Thyroid gland (tissue), 4 donors: Measurements from ENCODE around the gene HNRNPF. TPM values are rescaled to one million over a fixed set of nuclear protein-coding genes. Genes with fewer than 3 reads are reported as not detected.
A peak's percentile ranks its signal among the peaks of the same experiment; 100 is the strongest.
"Not testable (repeated sequence)": the region's sequence is repeated elsewhere in the genome, so short reads cannot be mapped to it uniquely, and the experiment has no call there.

Source experiments
- DNase-seq, 2 donors: peaks; one replicate each; pipeline ENCODE4 v3.0.0-alpha.2; 2019
- H3K27ac ChIP-seq, 3 donors: fragments of 200-600 bp; sonication (generic); 1 replicate in 2 of 3; 2 replicates in 1 of 3; pipeline ENCODE4 v1.5.1; 2016 to 2019; ENCODE audit warnings: mild to moderate bottlenecking in 1 of 3, moderate library complexity in 1 of 3
- H3K27me3 ChIP-seq: fragments of 200-600 bp; sonication (generic); one replicate; pipeline ENCODE4 v1.5.1; 2019
- H3K36me3 ChIP-seq, 2 donors: fragments of 200-600 bp; sonication (generic); one replicate each; pipeline ENCODE4 v1.5.1; 2016 to 2019
- H3K4me1 ChIP-seq, 2 donors: fragments of 200-600 bp; sonication (generic); one replicate each; pipeline ENCODE4 v1.5.1; 2017 to 2019
- H3K4me3 ChIP-seq, 3 donors: fragments of 200-600 bp; sonication (generic); replicated peaks in 1 of 3; 1 replicate in 2 of 3; 2 replicates in 1 of 3; pipeline ENCODE4 v1.5.1; 2016; ENCODE audit warnings: mild to moderate bottlenecking in 1 of 3
- H3K9me3 ChIP-seq: fragments of 200-600 bp; sonication (generic); one replicate; pipeline ENCODE4 v1.5.1; 2017
- CTCF ChIP-seq, 6 experiments: fragments of 200-600 bp in 3 of 6; fragments of 450-650 bp in 3 of 6; sonication (generic) in 3 of 6; IDR thresholded peaks; one replicate each; pipeline ENCODE4 v1.5.1; 2016 to 2019; ENCODE audit warnings: antibody characterized with exemption in 6 of 6, mild to moderate bottlenecking in 2 of 6, inconsistent platforms in 1 of 6, moderate library complexity in 1 of 6
- POLR2A ChIP-seq, 2 donors: fragments of 450-650 bp; IDR thresholded peaks; one replicate each; pipeline ENCODE4 v1.6.1; 2017; ENCODE audit warnings: antibody characterized with exemption in 2 of 2, mild to moderate bottlenecking in 2 of 2, moderate library complexity in 1 of 2
- WGBS, 2 donors: methylation state at CpG; one replicate each; pipeline ENCODE4 v1.1.5; 2017; 5-methylcytosine and 5-hydroxymethylcytosine counted together
- intact Hi-C: fragments of 100-400 bp; cut with DNase I; formaldehyde crosslinking; loops from one replicate; pipeline ENCODE4 v1.15.1; 2023
- total RNA-seq, 4 donors: library from RNA; depleted of rRNA; stranded (reverse); fragments of >200 nt; gene quantifications; one replicate each; pipeline ENCODE4 v1.2.3, GENCODE V29; 2016

HNRNPF gene
- 100 to 1,000 TPM; 148 to 158 (median 155) TPM for total RNA-seq

GRCh38 chr10:43408710-43409384 lies at the start of gene HNRNPF:
Gene HNRNPF (minus strand): TSS chr10:43409186. CDS start chr10:43387884, 21,302 bp downstream.
- TF ChIP-seq CTCF (IDR thresholded peaks at IDR 0.05) (no peak), POLR2A (IDR thresholded peaks at IDR 0.05) (peak; percentile 89 to 98)
- intact Hi-C loops, result no loop called here
- H3K27ac ChIP-seq, result peak within 1 kb of the TSS; percentile 96 to 99 (median 98)
- no peaks in the 10 kb centered on the region for H3K27me3 ChIP-seq
- DNase-seq, result peak; percentile 94 to 95
- no peaks in the 10 kb centered on the region for H3K36me3 ChIP-seq
- peak within 1 kb of the TSS; percentile 58 to 72 (median 67) for H3K4me3 ChIP-seq
- WGBS, 2 donors, result 0 to 1% methylated on average over 33 to 38 of the region's 68 CpGs
- H3K9me3 ChIP-seq, result no peaks in the 10 kb centered on the region
- H3K4me1 ChIP-seq, result peaks cover 21 to 29% of the 10 kb centered on the region in 2 donors

GRCh38 chr10:43458227-43458626 lies 49.2 kb upstream of the HNRNPF start:
- Histone ChIP-seq H3K9me3 (no peaks in the 10 kb centered on the region), H3K4me1 (peaks cover 14 to 17% of the 10 kb centered on the region in 2 donors), H3K27ac (no peak overlapping the region), H3K36me3 (no peaks in the 10 kb centered on the region), H3K4me3 (no peak overlapping the region), H3K27me3 (no peaks in the 10 kb centered on the region)
- no peak for DNase-seq
- TF ChIP-seq CTCF (IDR thresholded peaks at IDR 0.05), result no peak
- no peak for TF ChIP-seq POLR2A (IDR thresholded peaks at IDR 0.05)
- WGBS, 2 donors, result 74 to 83% methylated on average over 3 of the region's 3 CpGs
- intact Hi-C loops, result no loop called here

GRCh38 chr10:43456561-43456960 lies 47.6 kb upstream of the HNRNPF start:
- H3K27me3 ChIP-seq, DNase-seq, H3K36me3 ChIP-seq, intact Hi-C loops, H3K9me3 ChIP-seq, H3K4me3 ChIP-seq: not testable (repeated sequence)
- WGBS, 2 donors, result 95 to 97% methylated on average over 15 of the region's 15 CpGs
- Histone ChIP-seq H3K4me1 (peaks cover 20 to 34% of the 10 kb centered on the region in 2 donors), H3K27ac (peak overlapping the region; percentile 80 to 89 (median 82))

GRCh38 chr10:43454025-43454424 lies 45.0 kb upstream of the HNRNPF start:
- H3K9me3 ChIP-seq, H3K36me3 ChIP-seq, intact Hi-C loops, H3K4me3 ChIP-seq, DNase-seq, H3K27me3 ChIP-seq: not testable (repeated sequence)
- peaks cover 20 to 35% of the 10 kb centered on the region in 2 donors for H3K4me1 ChIP-seq
- peak overlapping the region in 1 of 3 donors; percentile 80 for H3K27ac ChIP-seq
- WGBS, 2 donors, result 87 to 88% methylated on average over 9 of the region's 9 CpGs

- no peaks in the 10 kb centered on the region for H3K27me3 ChIP-seq
- TF ChIP-seq POLR2A (IDR thresholded peaks at IDR 0.05) (no peak), CTCF (IDR thresholded peaks at IDR 0.05) (no peak)
- intact Hi-C loops, result no loop called here
- H3K27ac ChIP-seq, result peak overlapping the region in 2 of 3 donors; percentile 1 to 22
- H3K36me3 ChIP-seq, result no peaks in the 10 kb centered on the region
- no peaks in the 10 kb centered on the region for H3K9me3 ChIP-seq
- peaks cover 20 to 35% of the 10 kb centered on the region in 2 donors for H3K4me1 ChIP-seq
- WGBS, 2 donors, result 81 to 86% methylated on average over 4 of the region's 4 CpGs
- no peak overlapping the region for H3K4me3 ChIP-seq
- DNase-seq, result no peak
These were observed 44.4 kb upstream of the HNRNPF start for GRCh38 chr10:43453266-43453831.

- H3K27me3 ChIP-seq, result no peaks in the 10 kb centered on the region
- no peak for TF ChIP-seq POLR2A (IDR thresholded peaks at IDR 0.05)
- TF ChIP-seq CTCF (IDR thresholded peaks at IDR 0.05), result no peak
- H3K27ac ChIP-seq, result peak overlapping the region; percentile 1 to 34 (median 22)
- peaks cover 20 to 35% of the 10 kb centered on the region in 2 donors for H3K4me1 ChIP-seq
- H3K9me3 ChIP-seq, result no peaks in the 10 kb centered on the region
- peak; percentile 59 to 64 for DNase-seq
- WGBS, 2 donors, result 25 to 42% methylated on average over 4 of the region's 4 CpGs
- no peak overlapping the region for H3K4me3 ChIP-seq
- intact Hi-C loops, result no loop called here
- no peaks in the 10 kb centered on the region for H3K36me3 ChIP-seq
These were observed 43.4 kb upstream of the HNRNPF start for GRCh38 chr10:43452356-43452914.
